ENCODE measurements around the gene ANK2. TPM values are rescaled to one million over a fixed set of nuclear protein-coding genes. Genes with fewer than 3 reads are reported as not detected.
A peak's percentile ranks its signal among the peaks of the same experiment; 100 is the strongest.

The ANK2 gene
- total and polyA plus RNA-seq, 2 experiments from 2014 or later = 7.7 to 40.4 TPM

- Mint-ChIP-seq H3K4me3 (no peak overlapping the region), H3K4me1 (no peaks in the 10 kb centered on the region), H3K27ac (no peak overlapping the region), H3K9me3 (no peaks in the 10 kb centered on the region; the same call in 2 of the 3 replicates), H3K27me3 (ENCODE audit: insufficient read depth, low read depth, poor library complexity) (no peaks in the 10 kb centered on the region), H3K36me3 (ENCODE audit: low read depth) (peaks cover 21% of the 10 kb centered on the region)
- H3K27me3 ChIP-seq (ENCODE audit: insufficient read depth) = no peaks in the 10 kb centered on the region
- peak; percentile 20 for DNase-seq (ENCODE audit: low spot score)
- peaks cover 4% of the 10 kb centered on the region; the same call in 1 of the 2 replicates for H3K36me3 ChIP-seq (ENCODE audit: insufficient read depth)
- no peaks in the 10 kb centered on the region for H3F3A ChIP-seq (replicated peaks; ENCODE audit: low read depth)
- no peaks in the 10 kb centered on the region for H3K79me2 ChIP-seq (replicated peaks; ENCODE audit: insufficient read depth)
- 0 out of 2 replicates have a peak, but pooled peaks cover 4% of the 10 kb centered on the region for H3K9me2 ChIP-seq (ENCODE audit: insufficient read depth)
- no peak overlapping the region for H2AFZ ChIP-seq
- no peak overlapping the region for H3K4me2 ChIP-seq
- no peak overlapping the region for H3K27ac ChIP-seq (ENCODE audit: low read depth)
- H3K4me1 ChIP-seq (ENCODE audit: insufficient read depth) = no peaks in the 10 kb centered on the region
- no peak for ATAC-seq
- TF ChIP-seq CTCF (conservative IDR thresholded peaks at IDR 0.05; ENCODE audit: low read depth in 2 of 2) (peak; percentile 29 to 42), REST (IDR thresholded peaks at IDR 0.05; ENCODE audit: unreplicated experiment) (no peak)
- H4K20me1 ChIP-seq (replicated peaks; ENCODE audit: insufficient read depth) = no peaks in the 10 kb centered on the region
- H3K4me3 ChIP-seq = no peak overlapping the region
Observed at GRCh38 chr4:113358784-113359183, 309.3 kb downstream of the ANK2 start.

- no peaks in the 10 kb centered on the region for H3K4me1 Mint-ChIP-seq
- H3K4me3 ChIP-seq = no peak overlapping the region
- peaks cover 15% of the 10 kb centered on the region; the same call in 1 of the 2 replicates for H3K36me3 ChIP-seq (ENCODE audit: insufficient read depth)
- H3K4me1 ChIP-seq (ENCODE audit: insufficient read depth) = no peaks in the 10 kb centered on the region
- no peaks in the 10 kb centered on the region for H3K9me3 Mint-ChIP-seq
- no peak overlapping the region for H3K4me2 ChIP-seq
- no peak overlapping the region for H3K27ac ChIP-seq (ENCODE audit: low read depth)
- no peaks in the 10 kb centered on the region for H3K27me3 ChIP-seq (ENCODE audit: insufficient read depth)
- H3K9me2 ChIP-seq (ENCODE audit: insufficient read depth) = no peaks in the 10 kb centered on the region
- DNase-seq (ENCODE audit: low spot score) (no peak), ATAC-seq (no peak)
- H3K36me3 Mint-ChIP-seq (ENCODE audit: low read depth) = peaks cover 23% of the 10 kb centered on the region
- no peak overlapping the region for H2AFZ ChIP-seq
- H3K79me2 ChIP-seq (replicated peaks; ENCODE audit: insufficient read depth) = no peaks in the 10 kb centered on the region
- no peaks in the 10 kb centered on the region for H3K27me3 Mint-ChIP-seq (ENCODE audit: insufficient read depth, low read depth, poor library complexity)
- no peak overlapping the region for H3K4me3 Mint-ChIP-seq
- no peaks in the 10 kb centered on the region for H4K20me1 ChIP-seq (replicated peaks; ENCODE audit: insufficient read depth)
- TF ChIP-seq CTCF (conservative IDR thresholded peaks at IDR 0.05; ENCODE audit: low read depth in 2 of 2) = no peak
- TF ChIP-seq EZH2phosphoT487 (IDR thresholded peaks at IDR 0.05; ENCODE audit: unreplicated experiment) = no peak
- TF ChIP-seq ZNF114 (CRISPR knock-in tag; IDR thresholded peaks at IDR 0.05) = no peak
- TF ChIP-seq POLR2AphosphoS5 (IDR thresholded peaks at IDR 0.05; ENCODE audit: low read depth) = no peak
- TF ChIP-seq ZNF462 (CRISPR knock-in tag; IDR thresholded peaks at IDR 0.05) = no peak
- no peak overlapping the region for H3K27ac Mint-ChIP-seq
- no peaks in the 10 kb centered on the region for H3F3A ChIP-seq (replicated peaks; ENCODE audit: low read depth)
Observed at GRCh38 chr4:113365377-113365776, 315.9 kb downstream of the ANK2 start.
